OCI-LY7 (cell line): Measurements from ENCODE around the gene DST.

ENCODE experiments used
- EZH2phosphoT487 ChIP-seq: fragments of 200-600 bp; sonication (generic); IDR thresholded peaks from 2 replicates; pipeline ENCODE4 v1.6.1; 2018; ENCODE audit warnings: low read depth, borderline replicate concordance, mild to moderate bottlenecking, mixed run types, antibody characterized with exemption, low read length, moderate library complexity, mixed read lengths
- TF ChIP-seq, protein P1 (sequence below): fragments of 200-600 bp; sonication (generic); conservative IDR thresholded peaks from 2 replicates; pipeline ENCODE4 v1.5.1; 2014; ENCODE audit warnings: mild to moderate bottlenecking, antibody characterized with exemption, low read length, moderate library complexity, mixed read lengths

DNA sequence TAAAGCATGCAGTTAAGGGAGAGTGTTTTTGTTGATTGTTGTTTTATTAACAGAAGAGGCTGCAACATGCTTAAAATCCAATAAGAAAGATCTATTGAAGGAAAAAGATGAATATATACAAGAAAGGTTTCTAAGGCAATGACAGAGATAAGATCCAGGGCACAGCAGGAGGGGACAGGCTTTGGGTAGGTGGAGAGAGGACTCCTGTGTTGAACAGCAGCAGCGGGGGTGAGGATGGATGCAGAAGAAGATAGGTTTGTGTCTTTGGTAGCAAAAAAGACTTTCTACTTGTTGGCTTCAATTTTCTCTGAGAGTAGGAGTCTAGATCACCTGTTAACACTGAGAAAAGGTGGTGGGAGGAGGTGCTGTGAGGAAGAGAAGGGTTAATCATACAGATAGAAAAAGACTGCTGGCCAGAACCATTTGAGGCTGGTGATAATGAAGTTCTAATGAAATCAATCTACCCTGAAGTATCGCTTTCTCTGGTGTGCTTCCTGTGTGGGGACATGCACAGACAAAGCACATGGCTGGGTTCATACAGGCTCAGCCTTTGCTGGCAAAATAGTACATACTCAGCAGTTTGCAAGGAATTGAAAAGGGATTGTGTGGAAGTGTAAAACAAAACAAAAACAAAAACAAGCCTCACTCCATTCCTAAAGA, 17.2 kb upstream of the DST start:
- TF ChIP-seq, protein P1, sequence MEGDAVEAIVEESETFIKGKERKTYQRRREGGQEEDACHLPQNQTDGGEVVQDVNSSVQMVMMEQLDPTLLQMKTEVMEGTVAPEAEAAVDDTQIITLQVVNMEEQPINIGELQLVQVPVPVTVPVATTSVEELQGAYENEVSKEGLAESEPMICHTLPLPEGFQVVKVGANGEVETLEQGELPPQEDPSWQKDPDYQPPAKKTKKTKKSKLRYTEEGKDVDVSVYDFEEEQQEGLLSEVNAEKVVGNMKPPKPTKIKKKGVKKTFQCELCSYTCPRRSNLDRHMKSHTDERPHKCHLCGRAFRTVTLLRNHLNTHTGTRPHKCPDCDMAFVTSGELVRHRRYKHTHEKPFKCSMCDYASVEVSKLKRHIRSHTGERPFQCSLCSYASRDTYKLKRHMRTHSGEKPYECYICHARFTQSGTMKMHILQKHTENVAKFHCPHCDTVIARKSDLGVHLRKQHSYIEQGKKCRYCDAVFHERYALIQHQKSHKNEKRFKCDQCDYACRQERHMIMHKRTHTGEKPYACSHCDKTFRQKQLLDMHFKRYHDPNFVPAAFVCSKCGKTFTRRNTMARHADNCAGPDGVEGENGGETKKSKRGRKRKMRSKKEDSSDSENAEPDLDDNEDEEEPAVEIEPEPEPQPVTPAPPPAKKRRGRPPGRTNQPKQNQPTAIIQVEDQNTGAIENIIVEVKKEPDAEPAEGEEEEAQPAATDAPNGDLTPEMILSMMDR = no peak
- TF ChIP-seq EZH2phosphoT487 = no peak
